ENCODE results near the gene DEPDC1. TPM values are rescaled to one million over a fixed set of nuclear protein-coding genes. Genes with fewer than 3 reads are reported as not detected.

The DEPDC1 gene
- total RNA-seq, 1 experiment from 2014 or later: 75.1 TPM

Other genes with a start within 250 kb of the DEPDC1 start
- not detected in 2 replicates for gene RPE65, start 47.1 kb downstream of the DEPDC1 start, total RNA-seq (2014; rRNA removed; shearing (Covaris generic))